ENCODE measurements around the gene LIN37. TPM values are rescaled to one million over a fixed set of nuclear protein-coding genes. Genes with fewer than 3 reads are reported as not detected.
A peak's percentile ranks its signal among the peaks of the same experiment; 100 is the strongest.

Gene LIN37
- total RNA-seq, 4 donors from 2014 or later, result 6.8 to 31.6 (median 16.9) TPM

DNA sequence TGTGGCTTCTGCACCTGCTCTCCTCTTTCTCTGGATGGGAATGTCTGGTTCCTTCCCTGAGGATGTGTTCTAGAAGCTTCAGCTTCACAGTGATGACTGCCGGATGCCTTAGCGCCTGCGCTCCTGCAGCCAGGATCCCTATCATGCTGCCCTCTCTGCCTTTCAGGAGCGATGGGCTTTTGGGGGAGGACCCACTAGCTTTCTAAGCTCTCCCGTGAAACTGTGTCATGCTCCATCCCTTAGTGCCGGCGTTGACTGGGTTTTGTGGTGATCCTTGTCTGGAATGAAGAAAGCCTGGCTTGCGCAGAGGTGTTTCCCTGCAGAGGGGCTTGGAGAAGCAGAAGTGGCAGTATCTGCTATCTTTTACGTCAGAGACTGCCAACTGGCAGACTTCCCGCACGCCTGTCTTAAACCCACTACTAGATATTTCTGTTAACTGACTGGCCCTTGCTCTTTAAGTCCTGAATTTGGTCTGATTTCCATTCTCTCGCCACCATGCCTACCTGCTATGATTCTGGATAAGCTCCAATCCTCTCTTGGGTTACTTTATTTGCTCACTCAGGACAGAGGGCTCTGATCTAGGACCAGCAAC is 34.4 kb upstream of the LIN37 start:
- Histone ChIP-seq H3K36me3 (no peaks in the 10 kb centered on the region), H3K27ac (no peak overlapping the region), H3K9me3 (no peaks in the 10 kb centered on the region), H3K27me3 (no peaks in the 10 kb centered on the region), H3K4me1 (peaks cover 8 to 11% of the 10 kb centered on the region in 2 donors), H3K4me3 (no peak overlapping the region)
- intact Hi-C loops (cut with DNase I; ENCODE audit: low total_unique reads), result loop anchor here (10.0 kb wide), 1 partner anchor 169 kb away; the partner anchor contains the start of gene TMEM147
- DNase-seq, result no peak
- TF ChIP-seq, protein P1, sequence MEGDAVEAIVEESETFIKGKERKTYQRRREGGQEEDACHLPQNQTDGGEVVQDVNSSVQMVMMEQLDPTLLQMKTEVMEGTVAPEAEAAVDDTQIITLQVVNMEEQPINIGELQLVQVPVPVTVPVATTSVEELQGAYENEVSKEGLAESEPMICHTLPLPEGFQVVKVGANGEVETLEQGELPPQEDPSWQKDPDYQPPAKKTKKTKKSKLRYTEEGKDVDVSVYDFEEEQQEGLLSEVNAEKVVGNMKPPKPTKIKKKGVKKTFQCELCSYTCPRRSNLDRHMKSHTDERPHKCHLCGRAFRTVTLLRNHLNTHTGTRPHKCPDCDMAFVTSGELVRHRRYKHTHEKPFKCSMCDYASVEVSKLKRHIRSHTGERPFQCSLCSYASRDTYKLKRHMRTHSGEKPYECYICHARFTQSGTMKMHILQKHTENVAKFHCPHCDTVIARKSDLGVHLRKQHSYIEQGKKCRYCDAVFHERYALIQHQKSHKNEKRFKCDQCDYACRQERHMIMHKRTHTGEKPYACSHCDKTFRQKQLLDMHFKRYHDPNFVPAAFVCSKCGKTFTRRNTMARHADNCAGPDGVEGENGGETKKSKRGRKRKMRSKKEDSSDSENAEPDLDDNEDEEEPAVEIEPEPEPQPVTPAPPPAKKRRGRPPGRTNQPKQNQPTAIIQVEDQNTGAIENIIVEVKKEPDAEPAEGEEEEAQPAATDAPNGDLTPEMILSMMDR (IDR thresholded peaks at IDR 0.05), result no peak
- TF ChIP-seq POLR2A (IDR thresholded peaks at IDR 0.05), result no peak

DNA sequence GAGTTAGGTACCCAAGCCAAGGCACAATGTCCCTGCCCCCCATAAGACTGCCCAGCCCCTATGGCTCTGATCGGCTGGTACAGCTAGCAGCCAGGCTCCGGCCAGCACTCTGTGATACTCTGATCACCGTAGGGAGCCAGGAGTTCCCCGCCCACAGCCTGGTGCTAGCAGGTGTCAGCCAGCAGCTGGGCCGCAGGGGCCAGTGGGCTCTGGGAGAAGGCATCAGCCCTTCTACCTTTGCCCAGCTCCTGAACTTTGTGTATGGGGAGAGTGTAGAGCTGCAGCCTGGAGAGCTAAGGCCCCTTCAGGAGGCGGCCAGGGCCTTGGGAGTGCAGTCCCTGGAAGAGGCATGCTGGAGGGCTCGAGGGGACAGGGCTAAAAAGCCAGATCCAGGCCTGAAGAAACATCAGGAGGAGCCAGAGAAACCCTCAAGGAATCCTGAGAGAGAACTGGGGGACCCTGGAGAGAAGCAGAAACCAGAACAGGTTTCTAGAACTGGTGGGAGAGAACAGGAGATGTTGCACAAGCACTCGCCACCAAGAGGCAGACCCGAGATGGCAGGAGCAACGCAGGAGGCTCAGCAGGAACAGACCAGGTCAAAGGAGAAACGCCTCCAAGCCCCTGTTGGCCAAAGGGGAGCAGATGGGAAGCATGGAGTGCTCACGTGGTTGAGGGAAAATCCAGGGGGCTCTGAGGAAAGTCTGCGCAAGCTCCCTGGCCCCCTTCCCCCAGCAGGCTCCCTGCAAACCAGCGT is 33.6 kb upstream of the LIN37 start:
- TF ChIP-seq, protein P1 (IDR thresholded peaks at IDR 0.05), result no peak
- TF ChIP-seq POLR2A (IDR thresholded peaks at IDR 0.05), result no peak
- H3K27ac ChIP-seq, result no peak overlapping the region
- no peaks in the 10 kb centered on the region for H3K27me3 ChIP-seq
- DNase-seq, result no peak
- H3K9me3 ChIP-seq, result no peaks in the 10 kb centered on the region
- intact Hi-C loops (cut with DNase I; ENCODE audit: low total_unique reads), result loop anchor here (10.0 kb wide), 1 partner anchor 170 kb away; the partner anchor contains the start of gene TMEM147
- no peak overlapping the region for H3K4me3 ChIP-seq
- H3K36me3 ChIP-seq, result no peaks in the 10 kb centered on the region
- H3K4me1 ChIP-seq, result peaks cover 8 to 11% of the 10 kb centered on the region in 2 donors

DNA sequence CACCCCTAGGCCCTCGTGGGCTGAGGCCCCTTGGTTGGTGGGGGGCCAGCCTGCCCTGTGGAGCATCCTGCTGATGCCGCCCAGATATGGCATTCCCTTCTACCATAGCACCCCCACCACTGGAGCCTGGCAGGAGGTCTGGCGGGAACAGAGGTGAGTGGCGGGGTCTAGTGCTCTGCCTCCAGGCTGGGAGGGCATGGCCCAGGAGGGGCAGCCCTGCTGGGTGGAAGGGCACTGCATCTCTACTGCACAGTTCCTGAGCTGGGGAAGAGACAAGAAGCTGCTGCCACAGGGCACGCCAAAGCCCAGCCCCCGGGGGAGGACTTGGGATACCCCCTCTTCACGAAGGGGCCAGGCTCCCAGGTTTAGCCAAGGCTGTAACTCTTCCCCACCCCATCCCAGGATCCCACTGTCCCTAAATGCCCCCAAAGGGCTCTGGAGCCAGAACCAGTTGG is 33.0 kb upstream of the LIN37 start:
- Histone ChIP-seq H3K9me3 (no peaks in the 10 kb centered on the region), H3K27ac (peak overlapping the region; percentile 90 to 92), H3K36me3 (no peaks in the 10 kb centered on the region), H3K27me3 (no peaks in the 10 kb centered on the region), H3K4me1 (peaks cover 8 to 11% of the 10 kb centered on the region in 2 donors), H3K4me3 (no peak overlapping the region)
- intact Hi-C loops (cut with DNase I; ENCODE audit: low total_unique reads), result loop anchor here (10.0 kb wide), 1 partner anchor 171 kb away; the partner anchor contains the start of gene TMEM147
- no peak for TF ChIP-seq POLR2A (IDR thresholded peaks at IDR 0.05)
- TF ChIP-seq, protein P1 (IDR thresholded peaks at IDR 0.05), result no peak
- peak in 1 of 2 donors; percentile 21 for DNase-seq

DNA sequence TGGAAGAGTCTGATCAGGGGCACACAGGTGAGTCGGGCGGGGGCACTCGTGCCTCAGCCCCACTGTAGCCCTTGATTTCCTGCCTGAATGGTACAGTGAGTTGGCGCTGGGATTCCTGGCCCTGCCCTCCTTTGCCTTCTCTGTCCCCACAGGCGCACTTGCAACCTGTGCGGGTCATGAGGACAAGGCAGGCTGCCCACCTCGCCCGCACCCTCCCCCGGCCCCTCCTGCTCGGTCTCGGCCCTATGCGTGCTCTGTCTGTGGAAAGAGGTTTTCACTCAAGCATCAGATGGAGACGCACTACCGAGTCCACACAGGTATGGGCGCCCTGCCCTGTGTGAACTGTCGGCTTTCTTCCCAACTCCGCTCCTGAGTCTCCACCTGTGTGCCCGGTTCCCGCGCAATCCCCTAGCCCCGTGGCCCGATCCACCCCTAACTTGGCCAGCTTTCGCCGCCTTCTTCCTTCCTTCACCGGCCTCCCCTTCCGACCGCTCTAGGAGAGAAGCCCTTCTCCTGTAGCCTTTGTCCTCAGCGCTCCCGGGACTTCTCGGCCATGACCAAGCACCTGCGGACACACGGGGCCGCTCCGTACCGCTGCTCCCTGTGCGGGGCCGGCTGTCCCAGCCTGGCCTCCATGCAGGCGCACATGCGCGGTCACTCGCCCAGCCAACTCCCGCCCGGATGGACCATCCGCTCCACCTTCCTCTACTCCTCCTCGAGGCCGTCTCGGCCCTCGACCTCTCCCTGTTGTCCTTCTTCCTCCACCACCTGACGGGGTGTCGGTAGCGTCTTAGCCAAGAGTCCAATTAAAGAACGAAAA is 32.2 kb upstream of the LIN37 start:
- H3K36me3 ChIP-seq, result no peaks in the 10 kb centered on the region
- H3K4me3 ChIP-seq, result peak overlapping the region; percentile 72 to 85
- intact Hi-C loops (cut with DNase I; ENCODE audit: low total_unique reads), result loop anchor here (10.0 kb wide), 1 partner anchor 171 kb away; the partner anchor contains the start of gene TMEM147
- peak overlapping the region; percentile 90 to 92 for H3K27ac ChIP-seq
- DNase-seq, result peak; percentile 30 to 68
- H3K27me3 ChIP-seq, result no peaks in the 10 kb centered on the region
- peaks cover 8 to 11% of the 10 kb centered on the region in 2 donors for H3K4me1 ChIP-seq
- TF ChIP-seq, protein P1 (IDR thresholded peaks at IDR 0.05), result no peak
- no peaks in the 10 kb centered on the region for H3K9me3 ChIP-seq
